ENCODE data around the gene NLRP3. TPM values are rescaled to one million over a fixed set of nuclear protein-coding genes. Genes with fewer than 3 reads are reported as not detected.
"Not testable (repeated sequence)": the region's sequence is repeated elsewhere in the genome, so short reads cannot be mapped to it uniquely, and the experiment has no call there.

Gene NLRP3
- total RNA-seq, 2 donors from 2014 or later, result 1.1 to 1.4 TPM

GRCh38 chr1:247475793-247476192, 59.8 kb downstream of the NLRP3 start:
- no peak overlapping the region for H3K27ac ChIP-seq
- intact Hi-C loops (cut with DNase I), result no loop called here
- no peaks in the 10 kb centered on the region for H3K36me3 ChIP-seq
- DNase-seq (ENCODE audit: low spot score), result no peak
- 100% methylated on average over 2 of the region's 2 CpGs for WGBS
- TF ChIP-seq POLR2A (IDR thresholded peaks at IDR 0.05) (no peak), POLR2AphosphoS5 (IDR thresholded peaks at IDR 0.05) (no peak)
- H3K4me3 ChIP-seq, result no peak overlapping the region
- no peaks in the 10 kb centered on the region for H3K4me1 ChIP-seq (replicated peaks)
- H3K27me3 ChIP-seq (replicated peaks; ENCODE audit: insufficient read depth), result no peaks in the 10 kb centered on the region
- no peaks in the 10 kb centered on the region for H3K9me3 ChIP-seq

GRCh38 chr1:247476328-247477058, 60.5 kb downstream of the NLRP3 start:
- H3K4me3 ChIP-seq; DNase-seq (ENCODE audit: low spot score); H3K4me1 ChIP-seq (replicated peaks); H3K36me3 ChIP-seq; intact Hi-C loops (cut with DNase I); H3K27me3 ChIP-seq (replicated peaks; ENCODE audit: insufficient read depth); H3K27ac ChIP-seq; H3K9me3 ChIP-seq: not testable (repeated sequence)
- WGBS, result 61% methylated on average over 6 of the region's 6 CpGs

GRCh38 chr1:247482747-247483146, 66.8 kb downstream of the NLRP3 start:
- Histone ChIP-seq H3K9me3 (no peaks in the 10 kb centered on the region), H3K27me3 (replicated peaks; ENCODE audit: insufficient read depth) (no peaks in the 10 kb centered on the region), H3K36me3 (no peaks in the 10 kb centered on the region), H3K4me1 (replicated peaks) (no peaks in the 10 kb centered on the region), H3K27ac (no peak overlapping the region), H3K4me3 (no peak overlapping the region)
- TF ChIP-seq POLR2AphosphoS5 (IDR thresholded peaks at IDR 0.05) (no peak), POLR2A (IDR thresholded peaks at IDR 0.05) (no peak), CTCF (IDR thresholded peaks at IDR 0.05) (no peak)
- 41% methylated on average over 1 of the region's 1 CpG for WGBS
- no peak for DNase-seq (ENCODE audit: low spot score)
- intact Hi-C loops (cut with DNase I), result no loop called here

GRCh38 chr1:247487057-247487456, 71.1 kb downstream of the NLRP3 start:
- DNase-seq (ENCODE audit: low spot score), result peak; percentile 13
- intact Hi-C loops (cut with DNase I), result loop anchor here (5.0 kb wide), 1 partner anchor 95 kb away; no protein-coding TSS in a partner anchor
- no peaks in the 10 kb centered on the region for H3K9me3 ChIP-seq

GRCh38 chr1:247491328-247491727, 75.4 kb downstream of the NLRP3 start:
- H3K27ac ChIP-seq, result no peak overlapping the region
- no peak overlapping the region for H3K4me3 ChIP-seq
- H3K4me1 ChIP-seq (replicated peaks), result no peaks in the 10 kb centered on the region
- H3K9me3 ChIP-seq, result no peaks in the 10 kb centered on the region
- DNase-seq (ENCODE audit: low spot score), result no peak
- no peaks in the 10 kb centered on the region for H3K36me3 ChIP-seq
- intact Hi-C loops (cut with DNase I), result no loop called here
- WGBS, result 89% methylated on average over 12 of the region's 12 CpGs
- no peaks in the 10 kb centered on the region for H3K27me3 ChIP-seq (replicated peaks; ENCODE audit: insufficient read depth)
- TF ChIP-seq CTCF (IDR thresholded peaks at IDR 0.05), result no peak
- no peak for TF ChIP-seq POLR2A (IDR thresholded peaks at IDR 0.05)
- no peak for TF ChIP-seq POLR2AphosphoS5 (IDR thresholded peaks at IDR 0.05)

More at GRCh38 chr1:247487057-247487456, 71.1 kb downstream of the NLRP3 start:
- Histone ChIP-seq H3K27ac (no peak overlapping the region), H3K36me3 (no peaks in the 10 kb centered on the region), H3K27me3 (replicated peaks; ENCODE audit: insufficient read depth) (no peaks in the 10 kb centered on the region), H3K4me3 (no peak overlapping the region), H3K4me1 (replicated peaks) (no peaks in the 10 kb centered on the region)
- TF ChIP-seq POLR2AphosphoS5 (IDR thresholded peaks at IDR 0.05), result no peak
- peak in 3 of 4 experiments; percentile 18 to 50 (median 39) for TF ChIP-seq CTCF (IDR thresholded peaks at IDR 0.05)

- no peaks in the 10 kb centered on the region for H3K36me3 ChIP-seq
- WGBS, result 67% methylated on average over 1 of the region's 1 CpG
- TF ChIP-seq POLR2AphosphoS5 (IDR thresholded peaks at IDR 0.05) (no peak), POLR2A (IDR thresholded peaks at IDR 0.05) (no peak), CTCF (IDR thresholded peaks at IDR 0.05) (no peak)
Measured at GRCh38 chr1:247493106-247493505, 77.1 kb downstream of the NLRP3 start.

More at GRCh38 chr1:247493106-247493505, 77.1 kb downstream of the NLRP3 start:
- Histone ChIP-seq H3K4me3 (no peak overlapping the region), H3K4me1 (replicated peaks) (no peaks in the 10 kb centered on the region), H3K9me3 (no peaks in the 10 kb centered on the region), H3K27me3 (replicated peaks; ENCODE audit: insufficient read depth) (no peaks in the 10 kb centered on the region), H3K27ac (no peak overlapping the region)
- no peak for DNase-seq (ENCODE audit: low spot score)
- intact Hi-C loops (cut with DNase I), result no loop called here

Data from prostate gland (tissue), 2 donors.